HepG2 (cell line): ENCODE measurements around the gene ACADVL. TPM values are rescaled to one million over a fixed set of nuclear protein-coding genes. Genes with fewer than 3 reads are reported as not detected.

ENCODE experiments used
- ARID5B ChIP-seq: IDR thresholded peaks from 2 replicates; pipeline ENCODE4 v1.4.0; 2020; ENCODE audit warnings: mild to moderate bottlenecking, missing genetic modification reagents
- EHMT2 ChIP-seq: fragments of 200-600 bp; sonication (generic); IDR thresholded peaks from 2 replicates; pipeline ENCODE4 v1.7.0; 2017; ENCODE audit warnings: antibody characterized with exemption, low read depth, low read length, borderline replicate concordance
- IRF2 ChIP-seq: IDR thresholded peaks from 2 replicates; pipeline ENCODE4 v1.6.1; 2018; ENCODE audit warnings: missing genetic modification reagents, missing compliant biosample characterization
- ISX ChIP-seq: sonication (generic); formaldehyde crosslinking; conservative IDR thresholded peaks from 2 replicates; pipeline ENCODE4 v1.5.0; 2020; ENCODE audit warnings: missing genetic modification reagents
- KAT7 ChIP-seq: IDR thresholded peaks from 2 replicates; pipeline ENCODE4 v1.6.1; 2018; ENCODE audit warnings: borderline replicate concordance, missing compliant biosample characterization
- MYNN ChIP-seq: sonication (generic); formaldehyde crosslinking; IDR thresholded peaks from 2 replicates; pipeline ENCODE4 v1.4.0; 2020; ENCODE audit warnings: mild to moderate bottlenecking, low read depth, missing genetic modification reagents
- SIX1 ChIP-seq: sonication (generic); formaldehyde crosslinking; IDR thresholded peaks from 2 replicates; pipeline ENCODE4 v1.4.0; 2020; ENCODE audit warnings: missing genetic modification reagents, borderline replicate concordance
- SKI ChIP-seq: fragments of 450-650 bp; IDR thresholded peaks from one replicate; pipeline ENCODE4 v1.6.1; 2018; ENCODE audit warnings: mild to moderate bottlenecking; ENCODE audit not compliant: partially characterized antibody
- SNRNP70 ChIP-seq: fragments of 200-400 bp; formaldehyde crosslinking; IDR thresholded peaks from 2 replicates; pipeline ENCODE4 v1.6.1; 2017; ENCODE audit warnings: mild to moderate bottlenecking, low read depth, low read length, moderate library complexity
- SP140L ChIP-seq: sonication (generic); formaldehyde crosslinking; IDR thresholded peaks from 2 replicates; pipeline ENCODE4 v1.4.0; 2020; ENCODE audit warnings: missing genetic modification reagents, borderline replicate concordance
- SP4 ChIP-seq: sonication (generic); formaldehyde crosslinking; IDR thresholded peaks from 2 replicates; pipeline ENCODE4 v1.8.1; 2023; ENCODE audit warnings: mild to moderate bottlenecking, missing genetic modification reagents
- TBX2 ChIP-seq: sonication (generic); formaldehyde crosslinking; IDR thresholded peaks from 2 replicates; pipeline ENCODE4 v1.5.0; 2020; ENCODE audit warnings: missing genetic modification reagents, mild to moderate bottlenecking, borderline replicate concordance
- ZBTB8A ChIP-seq: sonication (generic); formaldehyde crosslinking; IDR thresholded peaks from 2 replicates; pipeline ENCODE4 v1.4.0; 2020; ENCODE audit warnings: mild to moderate bottlenecking, low read depth, missing genetic modification reagents, borderline replicate concordance
- ZFP82 ChIP-seq: sonication (generic); formaldehyde crosslinking; IDR thresholded peaks from 2 replicates; pipeline ENCODE4 v1.5.1; 2020; ENCODE audit warnings: mild to moderate bottlenecking, missing genetic modification reagents, borderline replicate concordance
- ZMYM3 ChIP-seq: sonication (generic); formaldehyde crosslinking; IDR thresholded peaks from 2 replicates; pipeline ENCODE4 v1.5.1; 2020; ENCODE audit warnings: mild to moderate bottlenecking, missing genetic modification reagents
- ZNF232 ChIP-seq: sonication (generic); formaldehyde crosslinking; IDR thresholded peaks from 2 replicates; pipeline ENCODE4 v1.4.0; 2020; ENCODE audit warnings: missing genetic modification reagents, borderline replicate concordance
- ZNF292 ChIP-seq: sonication (generic); formaldehyde crosslinking; IDR thresholded peaks from 2 replicates; pipeline ENCODE4 v1.8.1; 2022; ENCODE audit warnings: mild to moderate bottlenecking, low read depth, missing genetic modification reagents, borderline replicate concordance
- ZNF296 ChIP-seq: sonication (generic); formaldehyde crosslinking; conservative IDR thresholded peaks from 2 replicates; pipeline ENCODE4 v1.5.0; 2020; ENCODE audit warnings: mild to moderate bottlenecking, missing genetic modification reagents
- ZNF337 ChIP-seq: sonication (generic); formaldehyde crosslinking; IDR thresholded peaks from 2 replicates; pipeline ENCODE4 v1.5.1; 2020; ENCODE audit warnings: missing genetic modification reagents, low read depth, mild to moderate bottlenecking, borderline replicate concordance
- ZNF350 ChIP-seq: sonication (generic); formaldehyde crosslinking; IDR thresholded peaks from 2 replicates; pipeline ENCODE4 v1.4.0; 2020; ENCODE audit warnings: mild to moderate bottlenecking, low read depth, missing genetic modification reagents, borderline replicate concordance
- ZNF558 ChIP-seq: sonication (generic); formaldehyde crosslinking; IDR thresholded peaks from 2 replicates; pipeline ENCODE4 v1.9.0; 2022; ENCODE audit warnings: mild to moderate bottlenecking, missing genetic modification reagents, borderline replicate concordance
- ZNF605 ChIP-seq: sonication (generic); formaldehyde crosslinking; IDR thresholded peaks from 2 replicates; pipeline ENCODE4 v1.8.0; 2022; ENCODE audit warnings: mild to moderate bottlenecking, missing genetic modification reagents
- ZNF777 ChIP-seq: sonication (generic); formaldehyde crosslinking; IDR thresholded peaks from 2 replicates; pipeline ENCODE4 v1.4.0; 2020; ENCODE audit warnings: missing genetic modification reagents
- ZNF850 ChIP-seq: sonication (generic); formaldehyde crosslinking; conservative IDR thresholded peaks from 2 replicates; pipeline ENCODE4 v1.9.0; 2021; ENCODE audit warnings: mild to moderate bottlenecking, missing genetic modification reagents
- polyA plus RNA-seq, 8 experiments: library from polyadenylated mRNA; depleted of rRNA in 3 of 8; stranded (reverse) in 7 of 8; unstranded in 1 of 8; fragments of >200 nt; fragmentation: Illumina TruSeq in 4 of 8; extraction: Trizol in 4 of 8; gene quantifications; 2 replicates each; pipeline versions ENCODE4 v1.2.1 to v1.2.3, GENCODE V29; 2011 to 2016; ENCODE audit warnings: low read depth in 4 of 8, missing spikeins in 1 of 8, mixed read lengths in 1 of 8; ENCODE audit not compliant: insufficient read depth in 1 of 8
- total RNA-seq, 5 experiments: library from RNA; depleted of rRNA; stranded (reverse); fragments of >200 nt; fragmentation: Illumina TruSeq; extraction: Trizol; gene quantifications; 2 replicates each; pipeline ENCODE4 v1.2.3, GENCODE V29; 2016; ENCODE audit warnings: low read depth in 1 of 5
- TF ChIP-seq, protein P1 (sequence below): sonication (generic); formaldehyde crosslinking; IDR thresholded peaks from 2 replicates; pipeline ENCODE4 v1.4.0; 2020; ENCODE audit warnings: mild to moderate bottlenecking, missing genetic modification reagents

Gene ACADVL
- total and polyA plus RNA-seq, 2 of the 13 experiments (the other 11 are each of a cell fraction or from before 2014, with no cell fraction given), result 219 to 412 TPM

DNA sequence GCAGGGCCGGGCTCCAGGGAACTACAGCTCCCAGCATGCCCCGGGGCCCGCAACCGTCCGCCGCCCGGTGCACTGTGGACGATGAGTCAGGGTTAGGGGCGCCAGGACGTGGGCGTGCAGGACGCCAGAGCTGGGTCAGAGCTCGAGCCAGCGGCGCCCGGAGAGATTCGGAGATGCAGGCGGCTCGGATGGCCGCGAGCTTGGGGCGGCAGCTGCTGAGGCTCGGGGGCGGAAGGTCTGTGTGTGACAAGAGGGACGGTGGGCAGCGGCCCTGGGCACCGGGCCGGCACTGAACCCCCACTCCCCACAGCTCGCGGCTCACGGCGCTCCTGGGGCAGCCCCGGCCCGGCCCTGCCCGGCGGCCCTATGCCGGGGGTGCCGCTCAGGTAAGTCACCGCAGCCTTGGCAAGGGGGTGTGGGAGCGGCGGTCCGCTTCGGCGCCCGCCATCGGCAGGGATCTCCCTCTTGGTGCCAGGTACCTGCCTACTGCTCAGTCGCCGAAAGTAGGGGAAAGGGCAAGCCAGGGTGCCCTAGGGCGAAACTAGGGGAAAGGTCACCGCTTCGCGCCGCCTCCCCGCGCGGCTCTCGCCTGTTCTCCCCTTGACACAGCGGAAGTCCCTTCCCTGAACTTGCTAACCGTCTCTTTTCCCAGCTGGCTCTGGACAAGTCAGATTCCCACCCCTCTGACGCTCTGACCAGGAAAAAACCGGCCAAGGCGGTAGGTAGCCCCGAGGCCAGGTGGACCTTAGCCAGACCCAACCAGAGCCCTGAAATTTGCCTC, at the start of gene ACADVL, which contains the start of gene DLG4 (continued):
- TF ChIP-seq TBX2 (peak; percentile 56), ZNF350 (CRISPR knock-in tag) (no peak; the same call in none of the 2 replicates), ZNF605 (CRISPR knock-in tag) (no peak), KAT7 (CRISPR knock-in tag) (peak; percentile 43; the same call in 1 of the 2 replicates), EHMT2 (no peak), SP4 (CRISPR knock-in tag) (peak; percentile 73), ZNF292 (CRISPR knock-in tag) (no peak), ZNF850 (CRISPR knock-in tag) (no peak), ZMYM3 (0 out of 2 replicates have a peak, but pooled peaks have one; percentile 1), SIX1 (CRISPR knock-in tag) (no peak), SNRNP70 (no peak), ZNF232 (CRISPR knock-in tag) (no peak; the same call in 1 of the 2 replicates), SP140L (no peak), ISX (CRISPR knock-in tag) (no peak), IRF2 (CRISPR knock-in tag) (peak; percentile 63; the same call in 1 of the 2 replicates), ZNF296 (CRISPR knock-in tag) (no peak), ZBTB8A (CRISPR knock-in tag) (peak; percentile 48; the same call in 1 of the 2 replicates), SKI (peak; percentile 47), ZNF777 (no peak), ZFP82 (CRISPR knock-in tag) (no peak), ZNF337 (CRISPR knock-in tag) (peak; percentile 92; the same call in 1 of the 2 replicates), MYNN (CRISPR knock-in tag) (no peak), ARID5B (peak; percentile 7; the same call in 1 of the 2 replicates), ZNF558 (CRISPR knock-in tag) (no peak; the same call in 1 of the 2 replicates)
- TF ChIP-seq, protein P1, sequence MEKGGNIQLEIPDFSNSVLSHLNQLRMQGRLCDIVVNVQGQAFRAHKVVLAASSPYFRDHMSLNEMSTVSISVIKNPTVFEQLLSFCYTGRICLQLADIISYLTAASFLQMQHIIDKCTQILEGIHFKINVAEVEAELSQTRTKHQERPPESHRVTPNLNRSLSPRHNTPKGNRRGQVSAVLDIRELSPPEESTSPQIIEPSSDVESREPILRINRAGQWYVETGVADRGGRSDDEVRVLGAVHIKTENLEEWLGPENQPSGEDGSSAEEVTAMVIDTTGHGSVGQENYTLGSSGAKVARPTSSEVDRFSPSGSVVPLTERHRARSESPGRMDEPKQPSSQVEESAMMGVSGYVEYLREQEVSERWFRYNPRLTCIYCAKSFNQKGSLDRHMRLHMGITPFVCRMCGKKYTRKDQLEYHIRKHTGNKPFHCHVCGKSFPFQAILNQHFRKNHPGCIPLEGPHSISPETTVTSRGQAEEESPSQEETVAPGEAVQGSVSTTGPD (CRISPR knock-in tag), result no peak
